Urinary bladder (tissue), 4 donors: ENCODE results near the gene BAD. TPM values are rescaled to one million over a fixed set of nuclear protein-coding genes. Genes with fewer than 3 reads are reported as not detected.

Experiments
- DNase-seq: peaks from one replicate; pipeline ENCODE4 v3.0.0-alpha.2; 2015; ENCODE audit errors: extremely low spot score
- H3K27ac ChIP-seq: one replicate; pipeline ENCODE4 v1.5.1; 2013; ENCODE audit warnings: low read depth, mild to moderate bottlenecking, moderate library complexity
- H3K36me3 ChIP-seq: one replicate; pipeline ENCODE4 v1.6.1; 2013; ENCODE audit warnings: mild to moderate bottlenecking, moderate library complexity; ENCODE audit not compliant: insufficient read depth
- H3K4me1 ChIP-seq: one replicate; pipeline ENCODE4 v1.6.1; 2013; ENCODE audit warnings: mild to moderate bottlenecking, moderate library complexity; ENCODE audit not compliant: insufficient read depth
- H3K4me3 ChIP-seq: one replicate; pipeline ENCODE4 v1.5.1; 2013; ENCODE audit warnings: low read depth, low read length
- WGBS: extraction: QIAGEN DNeasy Blood & Tissue Kit; methylation state at CpG from one replicate; pipeline ENCODE4 v1.1.7; 2013; 5-methylcytosine and 5-hydroxymethylcytosine counted together
- polyA plus RNA-seq: library from polyadenylated mRNA; stranded (reverse); fragments of 200-250 nt; gene quantifications from one replicate; pipeline ENCODE4 v1.2.3, GENCODE V29; 2013
- total RNA-seq: library from RNA; depleted of rRNA; stranded (reverse); fragments of >200 nt; gene quantifications from one replicate; pipeline ENCODE4 v1.2.3, GENCODE V29; 2014
- donor health status: healthy with polysubstance abuse.
- donor health status: healthy.

The BAD gene
- total and polyA plus RNA-seq, 2 donors = 34.2 to 111 TPM

- no peak for DNase-seq
- WGBS = 16% methylated on average over 34 of the region's 34 CpGs
- no peak overlapping the region for H3K4me3 ChIP-seq
- H3K4me1 ChIP-seq = peaks cover 5% of the 10 kb centered on the region
- no peak overlapping the region for H3K27ac ChIP-seq
- H3K36me3 ChIP-seq = no peaks in the 10 kb centered on the region
Observed at GRCh38 chr11:64296830-64297698, 12.6 kb upstream of the BAD start.

GRCh38 chr11:64296236-64296635, 11.8 kb upstream of the BAD start:
- Histone ChIP-seq H3K4me3 (no peak overlapping the region), H3K4me1 (peaks cover 6% of the 10 kb centered on the region), H3K27ac (no peak overlapping the region), H3K36me3 (no peaks in the 10 kb centered on the region)
- no peak for DNase-seq
- WGBS = 38% methylated on average over 1 of the region's 1 CpG

- Histone ChIP-seq H3K27ac (no peak overlapping the region), H3K36me3 (no peaks in the 10 kb centered on the region), H3K4me1 (peaks cover 6% of the 10 kb centered on the region), H3K4me3 (no peak overlapping the region)
- 88% methylated on average over 4 of the region's 4 CpGs for WGBS
- DNase-seq = no peak
Observed at GRCh38 chr11:64295760-64296159, 11.3 kb upstream of the BAD start.

- peaks cover 6% of the 10 kb centered on the region for H3K4me1 ChIP-seq
- 49% methylated on average over 3 of the region's 3 CpGs for WGBS
- H3K36me3 ChIP-seq = no peaks in the 10 kb centered on the region
- H3K4me3 ChIP-seq = no peak overlapping the region
- H3K27ac ChIP-seq = no peak overlapping the region
- DNase-seq = no peak
Observed at GRCh38 chr11:64294774-64295173, 10.3 kb upstream of the BAD start.

- no peak overlapping the region for H3K27ac ChIP-seq
- H3K4me1 ChIP-seq = peaks cover 3% of the 10 kb centered on the region
- WGBS = 32% methylated on average over 42 of the region's 42 CpGs
- DNase-seq = no peak
- H3K36me3 ChIP-seq = no peaks in the 10 kb centered on the region
- peak overlapping the region; percentile 35 for H3K4me3 ChIP-seq
Observed at GRCh38 chr11:64292460-64293254, 8.2 kb upstream of the BAD start.

- peak overlapping the region; percentile 35 for H3K4me3 ChIP-seq
- no peaks in the 10 kb centered on the region for H3K36me3 ChIP-seq
- no peak for DNase-seq
- H3K4me1 ChIP-seq = peaks cover 3% of the 10 kb centered on the region
- H3K27ac ChIP-seq = no peak overlapping the region
- WGBS = under 1% methylated on average over 96 of the region's 96 CpGs
Observed at GRCh38 chr11:64291752-64292459, 7.4 kb upstream of the BAD start.

GRCh38 chr11:64291262-64291751, 6.8 kb upstream of the BAD start, which contains the start of gene KCNK4:
Gene KCNK4, plus strand, starts transcription at chr11:64291302. Its CDS starts 1,717 bp downstream, at chr11:64293019.
- no peak within 1 kb of the TSS for H3K27ac ChIP-seq
- H3K36me3 ChIP-seq = no peaks in the 10 kb centered on the region
- H3K4me1 ChIP-seq = peaks cover 3% of the 10 kb centered on the region
- DNase-seq = no peak
- 3% methylated on average over 45 of the region's 45 CpGs for WGBS
- H3K4me3 ChIP-seq = peak within 1 kb of the TSS; percentile 35

GRCh38 chr11:64290352-64291261, 6.1 kb upstream of the BAD start:
- DNase-seq = no peak
- Histone ChIP-seq H3K4me1 (peaks cover 3% of the 10 kb centered on the region), H3K36me3 (no peaks in the 10 kb centered on the region), H3K4me3 (no peak overlapping the region), H3K27ac (no peak overlapping the region)
- 54% methylated on average over 10 of the region's 10 CpGs for WGBS

GRCh38 chr11:64289002-64289564, 4.6 kb upstream of the BAD start:
- 93% methylated on average over 13 of the region's 13 CpGs for WGBS
- peaks cover 3% of the 10 kb centered on the region for H3K4me1 ChIP-seq
- H3K36me3 ChIP-seq = no peaks in the 10 kb centered on the region

GRCh38 chr11:64288353-64288750, 3.9 kb upstream of the BAD start:
- Histone ChIP-seq H3K4me1 (peaks cover 3% of the 10 kb centered on the region), H3K4me3 (no peak overlapping the region), H3K36me3 (no peaks in the 10 kb centered on the region), H3K27ac (no peak overlapping the region)
- 91% methylated on average over 9 of the region's 9 CpGs for WGBS
- no peak for DNase-seq

More at GRCh38 chr11:64289002-64289564, 4.6 kb upstream of the BAD start:
- no peak overlapping the region for H3K27ac ChIP-seq
- no peak overlapping the region for H3K4me3 ChIP-seq
- no peak for DNase-seq

- peaks cover 3% of the 10 kb centered on the region for H3K4me1 ChIP-seq
- no peak overlapping the region for H3K4me3 ChIP-seq
- no peak overlapping the region for H3K27ac ChIP-seq
- DNase-seq = no peak
- WGBS = 95% methylated on average over 33 of the region's 33 CpGs
- H3K36me3 ChIP-seq = no peaks in the 10 kb centered on the region
Observed at GRCh38 chr11:64287676-64288352, 3.3 kb upstream of the BAD start.

GRCh38 chr11:64286801-64287159, 2.3 kb upstream of the BAD start:
- H3K4me1 ChIP-seq = no peaks in the 10 kb centered on the region
- no peak overlapping the region for H3K4me3 ChIP-seq
- 87% methylated on average over 9 of the region's 9 CpGs for WGBS
- no peak overlapping the region for H3K27ac ChIP-seq
- H3K36me3 ChIP-seq = no peaks in the 10 kb centered on the region
- no peak for DNase-seq
